HG03460 (cell line): ENCODE measurements around the gene FAM20C.

Source experiments
- ATAC-seq: cut with Tn5 transposase; IDR thresholded peaks from one replicate; pipeline ENCODE4 v1.9.1; 2021; ENCODE audit not compliant: unreplicated experiment

The FAM20C gene

DNA sequence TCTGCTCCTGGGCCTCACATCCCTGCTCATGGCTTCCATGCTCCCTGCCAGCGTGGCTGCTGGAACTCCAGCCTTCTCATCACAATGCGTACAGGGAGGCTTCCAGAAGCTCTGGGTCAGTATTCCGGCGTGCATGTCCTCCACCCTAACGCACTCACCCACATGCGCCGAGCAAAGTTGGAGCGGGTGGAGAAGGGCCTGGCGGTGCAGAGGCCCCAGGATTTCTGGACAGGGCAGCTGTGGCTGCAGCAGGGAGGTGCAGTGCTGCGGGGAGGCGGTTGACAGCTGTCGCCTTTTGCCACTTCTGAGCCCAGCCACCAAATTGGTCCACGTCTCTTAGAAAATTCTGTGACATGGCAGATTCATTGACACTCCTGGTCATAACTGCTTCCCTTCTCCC lies 33.6 kb upstream of the FAM20C start:
- ATAC-seq = no peak

DNA sequence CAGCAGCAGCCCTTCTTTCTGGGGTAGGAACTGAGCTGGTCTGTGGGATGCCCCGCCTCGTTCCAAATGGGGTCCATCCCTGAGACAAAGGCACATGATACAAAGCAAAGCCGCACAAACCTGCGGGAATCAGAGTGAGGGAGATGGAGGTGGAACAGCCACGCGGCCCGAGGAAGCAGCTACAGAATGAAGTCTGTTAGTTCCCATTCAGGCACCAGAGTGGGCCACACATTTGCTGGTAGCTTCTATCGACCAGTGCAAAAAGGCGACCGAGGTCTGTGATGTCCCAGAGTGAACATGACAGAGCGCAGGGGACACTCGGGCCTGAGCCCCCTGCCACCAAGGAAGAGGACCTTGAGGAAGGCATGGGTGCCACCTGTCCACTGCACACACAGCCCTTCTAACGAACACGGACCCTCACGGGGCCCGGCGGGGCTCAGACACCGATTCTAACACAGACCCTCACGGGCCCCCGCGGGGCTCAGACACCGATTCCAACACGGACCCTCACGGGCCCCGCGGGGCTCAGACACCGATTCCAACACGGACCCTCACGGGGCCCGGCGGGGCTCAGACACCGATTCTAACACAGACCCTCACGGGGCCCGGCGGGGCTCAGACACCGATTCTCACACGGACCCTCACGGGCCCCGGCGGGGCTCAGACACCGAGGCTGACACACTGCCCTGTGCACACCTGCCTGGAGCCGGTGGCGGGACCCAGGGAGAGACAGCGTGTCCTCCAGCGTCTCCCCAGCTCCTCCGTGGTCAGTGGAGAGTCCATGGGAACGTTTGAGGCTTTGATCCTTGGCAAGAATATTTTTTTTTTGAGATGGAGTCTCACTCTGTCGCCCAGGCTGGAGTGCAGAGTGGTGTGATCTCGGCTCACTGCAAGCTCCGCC lies 32.8 kb upstream of the FAM20C start:
- no peak for ATAC-seq

DNA sequence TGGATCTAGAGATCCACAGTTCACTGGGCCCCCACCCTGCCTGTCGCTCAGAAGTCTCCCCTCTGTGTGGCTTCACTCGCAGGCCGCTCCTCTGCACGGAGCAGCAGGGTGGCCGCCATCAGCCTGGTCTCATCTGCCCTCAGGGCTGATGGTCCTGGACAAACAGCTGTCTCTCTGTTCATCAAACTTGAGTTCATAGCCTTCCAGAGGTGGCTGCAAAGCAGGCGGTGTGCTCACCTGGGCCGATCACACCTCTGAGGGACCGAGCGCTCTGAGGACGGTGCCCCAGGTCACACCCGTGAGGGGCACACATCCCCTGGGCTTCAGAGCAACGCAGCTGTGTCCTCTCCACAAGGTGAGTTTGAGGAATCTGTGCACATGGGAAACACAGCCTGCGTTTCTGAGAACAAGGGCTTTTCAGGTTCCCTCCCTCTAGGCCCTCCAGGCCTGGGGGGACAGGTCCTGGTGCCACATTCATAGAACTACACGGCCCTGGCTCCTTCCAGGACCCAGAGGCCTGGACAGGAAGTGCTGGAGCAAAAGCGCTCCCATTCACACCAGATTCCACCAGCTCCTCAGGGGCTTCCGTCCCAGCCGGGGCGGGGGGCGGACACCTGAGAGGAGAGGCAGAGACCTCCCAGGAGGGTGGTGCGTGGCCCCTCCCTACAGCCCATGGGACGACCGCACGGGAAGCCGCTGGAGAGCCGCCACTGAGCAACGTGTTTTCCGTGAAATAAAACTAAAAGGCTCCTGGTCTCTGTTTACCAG lies 31.2 kb upstream of the FAM20C start:
- no peak for ATAC-seq

DNA sequence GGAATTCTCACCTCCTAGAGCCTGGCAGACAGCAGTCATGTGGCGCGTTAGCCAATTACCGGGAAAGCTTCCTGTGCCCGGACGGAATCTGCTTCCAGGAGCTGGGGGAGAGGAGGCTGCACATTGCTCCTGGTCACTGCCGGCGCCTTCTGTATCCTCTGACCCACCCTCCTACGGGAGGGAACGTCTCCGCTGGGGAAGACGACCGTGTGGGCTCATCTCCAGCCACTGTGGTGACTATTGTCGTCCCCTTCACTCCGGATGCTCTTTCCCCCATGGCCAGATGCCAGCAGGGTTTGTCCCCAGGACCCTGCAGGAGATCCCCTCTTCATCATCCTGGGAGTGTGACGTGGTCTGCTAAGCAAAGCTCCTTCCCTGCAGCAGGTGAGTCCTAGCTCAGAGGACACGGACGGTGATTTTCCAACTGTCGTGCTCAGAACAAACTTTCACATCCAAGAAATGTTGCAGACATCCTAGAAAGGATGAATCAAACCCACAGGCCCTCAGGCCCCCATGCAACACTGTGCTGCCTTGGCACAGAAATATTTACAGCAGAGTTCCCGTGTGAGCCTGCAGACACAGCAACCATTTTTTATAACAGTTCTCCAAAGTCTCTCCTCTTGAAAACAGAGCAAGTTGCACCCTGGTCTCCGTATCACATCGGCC lies 29.6 kb upstream of the FAM20C start:
- ATAC-seq = no peak

DNA sequence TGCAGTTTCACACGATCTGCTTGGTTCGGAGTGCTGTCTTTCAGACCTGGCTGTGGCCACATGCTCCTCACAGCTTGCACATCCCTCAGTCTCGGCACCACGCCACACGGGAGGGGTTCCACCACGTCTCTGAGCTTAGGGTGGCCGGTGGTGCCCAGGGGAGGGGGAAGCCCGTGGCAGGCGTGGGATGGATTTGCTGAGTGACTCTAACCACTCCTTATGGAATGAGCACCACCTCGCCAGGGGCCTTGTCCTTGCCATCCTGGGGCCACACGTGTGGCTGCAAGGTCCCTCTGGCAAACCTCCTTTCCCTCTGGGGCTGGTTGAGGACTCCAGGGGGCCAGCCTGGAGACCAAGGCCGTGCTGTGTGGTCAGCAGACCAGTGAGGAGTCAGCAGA lies 29.1 kb upstream of the FAM20C start:
- no peak for ATAC-seq

DNA sequence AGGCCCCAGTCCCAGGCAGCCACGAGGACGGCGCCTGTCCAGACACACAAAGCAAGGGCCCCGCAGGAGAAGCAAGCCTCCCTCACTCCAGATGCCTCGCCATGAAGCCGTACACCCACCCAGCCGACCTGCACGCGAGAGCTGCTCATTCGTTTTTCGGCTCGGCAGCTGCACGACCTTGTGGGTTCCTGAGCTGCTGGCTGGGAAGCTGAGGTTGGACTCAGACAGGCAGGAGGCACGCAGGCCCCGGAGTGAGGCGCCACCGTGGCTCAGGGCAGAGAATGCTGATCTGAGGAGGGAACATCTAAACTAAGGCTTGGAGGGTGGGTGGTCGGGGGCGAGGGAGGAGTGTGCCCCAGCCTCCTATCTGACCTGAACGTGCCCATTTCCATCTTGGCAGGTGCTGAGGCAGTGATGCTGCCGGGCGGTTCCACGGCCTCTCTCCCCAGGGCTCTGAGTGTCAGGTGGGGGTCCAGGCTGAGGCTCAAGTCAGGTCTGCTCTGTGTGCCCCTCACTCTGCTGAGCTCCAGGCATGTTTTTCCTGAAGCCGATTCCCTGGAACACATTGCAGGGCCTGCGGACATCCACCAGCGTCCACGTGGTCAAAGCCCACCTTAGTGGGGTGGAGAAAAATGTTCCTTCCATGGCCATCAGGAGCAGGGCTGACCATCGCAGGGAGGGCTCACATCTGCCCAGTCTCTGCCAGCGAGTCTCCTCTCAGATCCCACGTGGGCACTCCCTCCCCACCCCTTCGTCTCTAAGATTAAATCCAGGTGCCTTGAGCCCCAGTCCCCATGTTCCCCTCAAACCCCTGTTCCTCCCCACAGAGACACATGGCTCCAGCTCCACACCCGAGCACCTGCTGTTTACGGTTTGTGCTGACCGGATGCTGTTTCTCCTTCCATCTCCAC lies 28.1 kb upstream of the FAM20C start:
- no peak for ATAC-seq

DNA sequence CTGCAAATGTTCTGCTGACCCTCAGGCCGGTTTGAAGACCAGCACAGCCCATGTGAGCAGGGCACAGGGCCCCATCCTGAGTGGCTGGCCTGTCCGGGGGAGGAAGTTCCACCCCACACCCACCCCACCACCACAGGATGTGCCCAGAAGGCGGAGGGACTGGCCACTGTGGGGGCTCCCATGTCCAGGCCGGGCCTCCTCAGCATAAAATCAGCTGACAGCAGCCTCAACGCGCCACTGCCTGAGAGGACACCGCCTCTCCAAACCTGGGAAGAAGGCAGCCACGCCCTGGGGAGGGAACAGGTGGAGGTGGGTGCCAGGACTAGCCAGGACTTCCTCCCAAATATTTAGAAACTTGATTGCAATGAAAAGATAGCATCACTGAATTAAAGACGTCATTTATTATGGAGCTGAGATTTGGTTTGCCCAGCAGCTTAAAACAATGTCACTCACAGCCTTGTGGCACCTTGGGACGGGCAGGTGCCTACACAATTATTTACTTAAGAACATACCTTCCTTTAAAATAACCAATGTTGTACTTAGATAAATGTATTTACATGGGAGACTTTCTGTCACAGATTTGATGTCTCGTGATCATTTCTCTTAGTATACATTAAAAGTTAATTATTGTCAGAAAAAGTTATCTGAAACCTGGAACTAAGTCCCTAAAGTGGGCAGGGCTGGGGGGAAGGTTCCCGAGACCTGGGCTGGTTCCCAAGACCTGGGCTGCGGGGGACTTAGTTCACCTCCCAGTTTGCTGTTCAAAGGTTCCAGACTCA lies 27.3 kb upstream of the FAM20C start:
- ATAC-seq = no peak

DNA sequence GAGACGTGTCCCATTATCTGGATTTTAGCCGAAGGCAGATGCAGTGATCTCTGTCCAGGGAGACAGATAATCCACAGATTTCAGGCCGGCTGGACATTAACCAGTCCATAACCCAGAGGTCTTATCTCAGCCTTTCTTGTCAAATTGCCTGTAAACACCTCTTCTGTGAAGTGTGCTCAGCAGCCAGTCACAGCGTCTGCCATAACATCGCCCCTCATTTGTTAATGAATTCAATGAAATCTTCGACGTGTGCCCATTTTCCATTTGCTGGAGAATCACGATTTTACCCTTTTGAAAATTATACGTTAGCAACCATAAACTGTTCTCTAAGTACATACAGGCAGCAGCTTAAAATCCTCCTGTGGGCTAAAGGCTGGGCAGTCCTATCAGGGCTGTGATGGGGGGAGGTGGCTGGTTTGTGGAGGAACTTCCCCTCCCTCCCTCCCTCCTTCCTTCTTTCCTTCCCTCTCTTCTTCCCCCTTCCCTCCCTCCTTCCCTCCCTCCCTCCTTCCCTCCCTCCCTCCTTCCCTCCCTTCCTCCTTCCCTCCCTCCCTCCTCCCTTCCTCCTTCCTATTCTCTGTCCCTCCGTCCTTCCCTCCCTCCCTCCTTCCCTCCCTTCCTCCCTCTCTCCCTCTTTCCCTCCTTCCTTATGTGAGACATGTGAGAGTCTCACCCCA lies 26.6 kb upstream of the FAM20C start:
- no peak for ATAC-seq

DNA sequence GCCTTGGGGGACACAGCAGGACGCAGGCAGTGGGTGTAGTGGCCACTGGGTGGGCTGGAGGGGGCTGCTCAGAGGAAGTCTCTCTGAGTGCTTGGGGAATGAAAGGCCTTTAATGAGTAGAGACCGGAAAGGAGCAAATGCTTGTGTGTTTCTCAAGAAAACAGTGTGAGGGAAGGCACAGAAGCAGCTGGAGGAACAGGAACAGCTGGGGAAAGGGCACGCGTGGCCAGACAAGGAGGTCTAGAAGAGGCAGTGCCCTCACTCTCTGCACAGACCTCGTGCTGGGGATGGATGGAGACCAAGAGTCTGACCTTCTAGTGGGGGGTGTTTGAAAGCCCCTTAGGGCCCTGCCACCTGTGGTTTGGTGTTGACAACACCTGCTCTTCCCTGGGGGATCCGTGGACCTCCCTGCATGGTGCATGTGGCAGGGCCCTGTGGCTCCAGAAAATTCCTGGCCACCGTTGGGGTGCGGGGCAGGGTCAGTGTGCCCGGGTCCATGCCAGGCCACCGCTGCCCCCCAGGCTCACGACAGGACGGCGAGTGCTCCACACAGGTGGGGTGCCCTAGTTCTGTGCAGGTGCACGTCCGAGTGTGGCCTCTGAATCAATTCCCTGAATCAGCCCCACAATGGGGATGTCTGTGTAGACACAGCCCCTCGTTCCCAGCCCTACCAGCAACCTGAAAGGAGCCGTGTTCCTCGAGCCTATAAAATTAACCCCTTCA lies 25.9 kb upstream of the FAM20C start:
- no peak for ATAC-seq

DNA sequence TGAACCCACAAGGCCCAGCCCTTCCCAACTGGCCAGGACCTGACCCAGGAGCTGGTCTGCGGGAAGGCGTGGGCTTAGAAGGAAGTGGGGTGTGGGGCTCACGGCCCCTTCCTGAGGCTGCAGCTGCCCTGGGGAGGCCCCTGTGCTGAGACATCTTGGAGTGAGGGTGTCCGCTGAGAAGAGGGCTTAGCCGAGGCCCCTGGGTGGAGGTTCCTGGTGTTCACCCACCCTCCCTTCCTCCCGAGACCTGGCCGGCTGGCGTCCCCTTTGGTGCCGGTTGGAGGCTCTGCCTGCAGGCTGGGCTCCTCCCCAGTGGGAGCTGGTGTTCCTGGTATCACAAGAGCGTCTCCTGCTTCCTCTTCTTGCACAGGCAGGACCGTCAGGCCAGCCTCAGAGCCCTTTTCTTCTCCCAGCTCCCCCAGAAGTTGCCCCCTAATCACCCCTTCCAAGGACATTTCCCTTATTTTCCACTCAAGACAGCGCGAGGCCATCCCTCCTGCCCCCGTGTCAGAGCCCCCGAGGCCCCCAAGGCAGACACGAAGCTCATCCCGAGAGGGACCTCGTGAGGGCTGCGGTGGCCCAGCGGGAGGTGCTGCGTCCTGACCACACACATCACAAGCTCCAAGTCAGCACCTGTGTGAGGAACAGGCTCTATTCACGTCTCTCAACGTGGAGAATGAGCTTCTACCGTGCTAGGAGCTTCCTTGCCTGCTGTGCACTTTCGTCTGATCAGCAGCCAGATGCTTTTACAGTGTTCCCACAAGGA lies 25.1 kb upstream of the FAM20C start:
- no peak for ATAC-seq

DNA sequence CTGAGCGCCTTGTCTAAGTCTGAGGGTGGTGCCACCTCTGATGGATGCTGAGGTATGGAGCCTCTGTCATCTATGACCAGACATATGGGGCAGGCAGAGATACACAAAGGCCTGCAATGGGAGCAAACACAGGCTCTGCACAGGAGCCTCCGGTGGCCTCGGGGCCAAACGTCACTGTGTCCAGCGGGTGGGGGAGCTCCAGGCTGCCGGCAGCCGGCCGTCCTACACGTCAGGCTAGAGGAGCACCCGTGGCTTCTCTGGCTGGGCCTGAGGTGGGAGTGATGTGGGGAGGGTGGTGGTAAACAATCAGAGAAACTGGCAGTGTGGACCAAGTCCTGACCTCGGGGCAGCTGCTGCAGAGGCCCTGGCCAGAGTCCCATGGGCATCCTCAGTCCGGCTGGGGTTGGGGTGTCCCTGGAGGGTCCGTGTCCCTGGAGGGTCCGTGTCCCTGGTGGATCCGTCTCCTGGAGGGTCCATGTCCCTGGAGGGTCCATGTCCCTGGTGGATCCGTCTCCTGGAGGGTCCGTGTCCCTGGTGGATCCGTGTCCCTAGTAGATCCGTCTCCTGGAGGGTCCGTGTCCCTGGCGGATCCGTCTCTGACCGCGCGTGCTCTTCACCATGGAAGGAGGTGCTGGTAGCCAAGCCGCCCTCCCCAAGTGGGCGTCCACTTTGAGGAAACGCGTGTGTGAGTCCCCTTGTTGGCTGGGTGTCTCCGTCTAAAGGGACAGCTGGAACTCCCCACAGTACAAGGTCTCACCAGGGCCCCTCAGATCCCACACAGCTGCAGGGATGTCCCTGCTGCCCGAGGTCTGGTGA lies 24.2 kb upstream of the FAM20C start:
- ATAC-seq = no peak

DNA sequence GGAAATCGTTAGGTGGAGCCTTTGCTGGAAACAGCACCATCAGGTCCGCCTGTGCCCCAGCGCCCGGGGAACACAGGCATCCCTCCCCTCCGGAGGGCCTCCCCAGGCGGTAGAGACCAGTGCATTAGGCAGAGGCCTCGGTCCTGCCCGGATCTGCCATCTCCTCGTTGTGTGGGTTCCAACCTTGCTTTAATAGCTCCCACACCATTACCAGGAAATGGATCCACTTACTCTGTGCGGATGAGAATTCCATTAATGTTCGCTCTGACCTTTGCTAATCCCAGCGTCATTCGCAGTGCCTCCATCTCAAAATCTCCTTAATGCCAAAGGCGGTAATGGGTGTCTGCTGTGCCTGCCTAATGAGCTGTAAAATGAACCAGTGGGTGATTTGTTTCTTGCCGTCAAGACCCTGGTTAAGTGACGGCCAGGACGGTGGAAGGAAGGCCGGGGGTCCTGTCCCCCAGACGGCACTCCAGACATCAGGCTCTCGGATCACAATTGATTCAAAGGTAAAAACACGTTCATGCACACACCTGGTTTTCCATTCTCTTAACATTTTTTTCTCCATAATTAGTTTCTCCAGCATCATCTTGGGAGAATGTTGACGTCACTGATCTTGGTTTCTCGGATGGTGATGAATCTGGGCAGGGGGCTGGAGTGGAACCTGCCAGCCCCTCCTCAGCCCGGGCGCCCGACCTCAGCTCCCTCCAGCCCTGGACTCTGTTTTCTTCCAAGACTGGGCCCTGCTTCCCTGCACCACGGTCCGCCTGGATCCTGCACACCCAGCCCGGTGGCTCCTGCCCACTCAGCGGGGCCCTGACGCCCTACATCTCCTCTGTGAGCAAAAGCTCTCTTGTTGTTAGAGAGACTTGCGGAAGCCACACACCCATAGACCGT lies 22.8 kb upstream of the FAM20C start:
- no peak for ATAC-seq

DNA sequence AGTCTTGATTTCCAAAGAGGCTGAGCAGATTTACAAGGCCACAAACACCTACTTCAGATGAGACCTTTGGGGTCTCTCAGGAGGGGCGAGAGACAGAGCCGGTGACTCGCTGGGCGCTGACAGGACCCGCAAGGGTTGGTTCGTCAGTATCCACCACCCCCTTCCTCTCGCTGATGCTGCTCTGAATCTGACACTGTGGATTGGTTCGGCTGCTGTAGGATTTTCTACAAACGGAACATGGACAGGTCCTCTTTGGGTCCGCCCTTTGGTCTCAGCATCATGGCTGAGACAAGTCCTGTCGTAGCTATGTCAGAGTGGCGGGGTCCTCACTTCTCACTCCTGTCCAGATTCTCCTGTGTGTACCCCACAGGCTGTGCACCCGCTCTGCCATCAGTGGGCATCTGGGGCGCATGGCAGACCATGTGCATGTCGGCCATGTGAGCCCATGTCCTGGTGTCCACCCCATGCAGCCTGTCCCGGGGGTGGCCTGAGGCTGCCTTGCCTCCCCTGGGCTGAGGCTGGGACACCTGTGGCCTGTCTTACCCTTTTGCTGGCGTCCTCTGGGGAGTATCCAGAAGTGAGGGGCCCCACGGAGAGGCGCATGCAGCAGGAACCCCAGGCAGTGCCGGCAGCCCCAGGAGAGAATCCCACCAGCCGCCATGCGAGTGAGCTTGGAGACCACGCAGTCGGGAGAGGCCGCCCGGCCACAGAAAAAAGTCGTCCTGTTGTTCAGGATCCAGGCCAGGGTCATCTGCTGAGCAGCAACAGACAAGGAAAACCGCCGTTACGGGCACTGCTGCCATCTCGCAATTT lies 21.6 kb upstream of the FAM20C start:
- ATAC-seq = no peak

DNA sequence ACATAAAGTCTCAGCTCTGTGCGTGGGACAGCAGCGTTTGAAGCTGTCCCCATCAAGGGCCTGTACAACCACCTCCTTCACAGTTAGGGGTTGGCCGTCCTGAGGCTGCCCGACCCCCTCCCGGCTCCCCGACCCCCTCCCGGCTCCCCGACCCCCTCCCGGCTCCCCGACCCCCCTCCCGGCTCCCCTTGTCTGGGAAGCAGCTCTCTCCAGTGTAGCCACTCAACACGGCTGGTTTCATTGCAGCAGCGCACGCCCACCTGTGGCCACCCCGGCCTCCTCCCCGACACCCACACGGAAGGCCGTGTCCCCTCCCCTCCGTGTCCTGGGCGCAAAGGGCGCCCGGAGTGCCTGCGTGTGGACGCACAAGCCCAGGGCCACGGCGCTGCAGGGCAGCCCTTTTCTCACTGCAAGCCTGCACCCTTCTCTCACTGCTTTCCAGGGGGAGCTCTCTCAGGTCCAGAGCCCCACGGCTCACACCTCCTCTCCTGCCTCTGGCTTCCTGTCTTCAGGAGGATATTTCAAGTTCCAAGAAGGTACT lies 20.9 kb upstream of the FAM20C start:
- no peak for ATAC-seq

DNA sequence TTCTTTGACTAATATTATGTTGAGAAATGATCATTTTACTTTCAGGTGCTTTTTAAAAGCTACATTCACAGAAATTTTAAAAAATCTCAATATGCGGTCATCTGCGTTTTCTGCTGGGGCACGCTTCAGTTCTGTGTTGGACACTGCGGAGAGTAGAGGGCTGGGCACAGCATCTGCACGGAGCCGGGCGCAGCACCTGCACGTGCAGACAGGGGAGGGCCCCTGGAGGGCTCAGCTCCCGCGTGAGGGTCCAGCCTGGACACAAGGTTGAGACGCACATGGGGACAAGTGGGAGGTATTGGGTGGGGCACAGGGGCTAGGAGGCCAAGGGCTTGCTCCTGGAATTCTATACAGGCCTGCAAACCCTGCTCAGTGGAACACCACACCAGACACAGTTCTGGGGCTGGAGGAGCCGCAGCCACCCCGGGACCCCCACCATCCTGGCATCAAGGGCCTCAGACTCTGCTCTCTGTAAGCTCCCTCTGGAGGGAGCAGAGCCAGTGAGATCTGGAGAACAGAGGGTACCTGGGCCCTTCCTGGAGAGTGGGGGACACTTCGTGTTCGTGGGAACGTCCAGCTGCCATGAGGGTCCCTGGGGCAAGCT lies 20.4 kb upstream of the FAM20C start:
- ATAC-seq = no peak
